GM12874 (cell line): Measurements from ENCODE around the gene TMSB10.

ENCODE experiments used
- TF ChIP-seq, protein P1 (sequence below): IDR thresholded peaks from 2 replicates; pipeline ENCODE4 v1.5.1; 2011; ENCODE audit warnings: low read depth, mild to moderate bottlenecking, control low read depth, low read length, moderate library complexity; ENCODE audit not compliant: insufficient read depth

Gene TMSB10

DNA sequence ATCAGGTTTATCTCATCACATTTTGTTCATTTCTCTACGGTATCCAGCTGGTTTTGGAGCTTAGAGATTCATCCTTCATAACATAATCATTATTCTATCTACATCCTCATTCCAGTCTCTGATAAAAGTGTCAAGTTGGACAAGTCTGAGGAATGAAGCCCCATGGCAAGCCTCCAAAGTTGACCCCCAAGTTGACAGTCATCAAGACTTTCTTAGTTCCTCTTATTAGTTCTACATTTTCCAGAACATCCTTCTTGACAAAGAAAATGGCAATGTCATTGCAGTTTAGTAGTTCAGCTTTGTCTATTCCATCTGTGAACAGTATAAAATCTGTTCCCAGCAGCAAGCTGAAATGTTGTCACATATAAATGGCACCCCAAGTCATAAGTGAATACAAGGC is 4.5 kb upstream of the TMSB10 start:
- TF ChIP-seq, protein P1, sequence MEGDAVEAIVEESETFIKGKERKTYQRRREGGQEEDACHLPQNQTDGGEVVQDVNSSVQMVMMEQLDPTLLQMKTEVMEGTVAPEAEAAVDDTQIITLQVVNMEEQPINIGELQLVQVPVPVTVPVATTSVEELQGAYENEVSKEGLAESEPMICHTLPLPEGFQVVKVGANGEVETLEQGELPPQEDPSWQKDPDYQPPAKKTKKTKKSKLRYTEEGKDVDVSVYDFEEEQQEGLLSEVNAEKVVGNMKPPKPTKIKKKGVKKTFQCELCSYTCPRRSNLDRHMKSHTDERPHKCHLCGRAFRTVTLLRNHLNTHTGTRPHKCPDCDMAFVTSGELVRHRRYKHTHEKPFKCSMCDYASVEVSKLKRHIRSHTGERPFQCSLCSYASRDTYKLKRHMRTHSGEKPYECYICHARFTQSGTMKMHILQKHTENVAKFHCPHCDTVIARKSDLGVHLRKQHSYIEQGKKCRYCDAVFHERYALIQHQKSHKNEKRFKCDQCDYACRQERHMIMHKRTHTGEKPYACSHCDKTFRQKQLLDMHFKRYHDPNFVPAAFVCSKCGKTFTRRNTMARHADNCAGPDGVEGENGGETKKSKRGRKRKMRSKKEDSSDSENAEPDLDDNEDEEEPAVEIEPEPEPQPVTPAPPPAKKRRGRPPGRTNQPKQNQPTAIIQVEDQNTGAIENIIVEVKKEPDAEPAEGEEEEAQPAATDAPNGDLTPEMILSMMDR, result no peak

DNA sequence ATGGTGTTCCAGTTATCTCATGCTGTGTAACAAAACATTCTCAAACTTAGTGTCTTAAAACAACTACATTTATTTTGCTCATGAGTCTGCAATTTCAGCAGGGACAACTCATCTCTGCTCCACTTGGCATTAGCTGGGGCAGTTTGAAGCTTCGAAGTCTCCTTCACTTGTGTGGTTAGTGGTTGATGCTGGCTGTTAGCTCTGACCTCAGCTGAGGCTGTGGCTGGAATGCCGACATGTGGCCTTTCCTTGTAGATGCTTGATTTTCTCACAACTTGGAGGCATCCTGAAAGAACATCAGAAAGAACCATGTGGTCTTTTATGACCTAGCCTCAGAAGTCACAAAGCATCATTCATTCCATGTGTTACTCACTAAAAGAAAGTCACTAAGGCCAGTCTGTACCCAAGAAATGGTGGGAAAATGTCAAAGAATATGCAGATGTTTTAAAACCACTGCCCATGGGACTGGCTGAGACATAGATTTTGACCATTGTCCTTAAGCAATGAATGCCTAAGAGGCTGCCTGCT is 3.8 kb upstream of the TMSB10 start:
- TF ChIP-seq, protein P1, result no peak

DNA sequence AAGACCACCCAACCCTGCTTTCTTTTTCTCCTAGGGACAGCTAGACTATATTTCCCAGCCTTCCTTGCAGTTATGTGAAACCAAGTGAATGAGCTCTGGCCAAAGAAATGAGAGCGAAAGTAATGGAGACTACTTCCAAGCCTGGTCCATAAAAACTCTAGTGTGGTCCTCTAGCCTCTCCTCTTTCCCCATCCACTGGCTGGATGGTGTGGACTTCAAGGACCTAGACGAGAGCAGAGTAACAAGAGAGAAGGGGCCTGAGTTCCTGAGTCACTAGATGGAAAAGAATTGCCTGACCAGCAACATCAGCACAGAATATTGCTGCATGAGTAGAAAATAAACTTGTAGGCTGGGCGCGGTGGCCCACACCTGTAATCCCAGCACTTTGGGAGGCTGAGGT is 2.9 kb upstream of the TMSB10 start:
- TF ChIP-seq, protein P1, result no peak

DNA sequence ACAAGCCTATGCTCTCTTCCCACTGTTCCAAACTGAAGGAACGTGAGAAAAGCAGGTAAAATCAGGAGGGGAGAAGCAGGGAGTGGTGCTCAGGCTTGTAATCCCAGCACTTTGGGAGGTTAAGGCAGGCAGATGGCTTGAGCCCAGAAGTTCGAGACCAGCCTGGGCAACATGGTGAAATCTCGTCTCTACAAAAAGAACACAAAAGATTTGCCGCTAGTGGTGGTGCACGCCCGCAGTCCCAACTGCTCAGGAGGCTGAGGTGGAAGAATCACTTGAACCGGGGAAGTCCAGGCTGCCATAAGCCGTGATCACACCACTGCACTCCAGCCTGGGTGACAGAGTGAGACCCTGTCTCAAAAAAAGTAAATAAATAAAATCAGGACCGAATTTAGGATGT is 1.3 kb upstream of the TMSB10 start:
- TF ChIP-seq, protein P1, result no peak

DNA sequence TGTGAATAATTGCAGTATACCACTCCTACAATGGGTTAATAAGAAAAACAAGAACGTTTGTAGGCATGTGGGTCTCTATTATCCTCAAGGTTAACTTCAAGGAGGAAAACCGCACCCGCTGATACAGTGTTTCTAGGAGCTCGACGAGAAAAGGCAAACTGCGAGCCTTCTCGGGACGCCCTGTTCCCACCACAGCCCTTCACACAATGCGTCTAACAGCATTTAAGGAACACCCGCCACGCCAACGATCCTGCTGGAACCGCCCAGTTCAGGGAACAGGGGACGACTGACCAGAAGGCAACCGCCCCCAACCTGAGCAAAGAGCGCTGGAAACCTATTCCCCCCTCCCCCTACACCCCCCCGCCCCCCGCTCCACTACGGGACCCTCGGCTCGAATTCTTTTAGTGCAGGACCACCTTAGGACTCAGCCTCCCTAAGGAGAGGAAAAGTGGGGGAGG is 710 bp upstream of the TMSB10 start:
- TF ChIP-seq, protein P1, result no peak

DNA sequence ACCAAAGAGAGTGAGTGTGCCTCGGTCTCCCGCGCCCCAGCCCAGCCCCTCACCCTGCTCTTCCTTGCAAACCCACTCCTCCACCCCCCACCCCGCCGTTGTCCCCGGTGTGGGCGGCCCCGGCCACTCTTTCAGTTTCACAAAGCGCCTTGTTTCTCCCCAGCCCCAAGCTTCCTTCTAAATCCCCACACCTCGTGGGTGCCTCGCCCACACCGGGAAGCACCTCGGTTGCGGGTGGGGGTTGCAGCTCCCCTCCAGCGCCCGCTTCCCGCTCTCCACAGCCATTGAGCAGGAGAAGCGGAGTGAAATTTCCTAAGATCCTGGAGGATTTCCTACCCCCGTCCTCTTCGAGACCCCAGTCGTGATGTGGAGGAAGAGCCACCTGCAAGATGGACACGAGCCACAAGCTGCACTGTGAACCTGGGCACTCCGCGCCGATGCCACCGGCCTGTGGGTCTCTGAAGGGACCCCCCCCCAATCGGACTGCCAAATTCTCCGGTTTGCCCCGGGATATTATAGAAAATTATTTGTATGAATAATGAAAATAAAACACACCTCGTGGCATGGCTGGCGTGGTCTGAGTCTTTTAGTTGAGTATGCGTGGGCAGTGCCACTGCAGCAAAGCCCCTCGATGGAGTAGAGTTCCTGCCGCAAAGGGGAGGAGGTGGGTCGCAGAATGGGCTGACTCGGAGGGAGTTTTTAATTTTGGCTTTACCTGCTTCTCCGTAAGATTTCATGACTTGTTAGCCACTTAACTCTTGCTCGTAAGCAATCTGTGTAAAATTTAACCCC is 848 bp downstream of the TMSB10 start:
- TF ChIP-seq, protein P1, result no peak

DNA sequence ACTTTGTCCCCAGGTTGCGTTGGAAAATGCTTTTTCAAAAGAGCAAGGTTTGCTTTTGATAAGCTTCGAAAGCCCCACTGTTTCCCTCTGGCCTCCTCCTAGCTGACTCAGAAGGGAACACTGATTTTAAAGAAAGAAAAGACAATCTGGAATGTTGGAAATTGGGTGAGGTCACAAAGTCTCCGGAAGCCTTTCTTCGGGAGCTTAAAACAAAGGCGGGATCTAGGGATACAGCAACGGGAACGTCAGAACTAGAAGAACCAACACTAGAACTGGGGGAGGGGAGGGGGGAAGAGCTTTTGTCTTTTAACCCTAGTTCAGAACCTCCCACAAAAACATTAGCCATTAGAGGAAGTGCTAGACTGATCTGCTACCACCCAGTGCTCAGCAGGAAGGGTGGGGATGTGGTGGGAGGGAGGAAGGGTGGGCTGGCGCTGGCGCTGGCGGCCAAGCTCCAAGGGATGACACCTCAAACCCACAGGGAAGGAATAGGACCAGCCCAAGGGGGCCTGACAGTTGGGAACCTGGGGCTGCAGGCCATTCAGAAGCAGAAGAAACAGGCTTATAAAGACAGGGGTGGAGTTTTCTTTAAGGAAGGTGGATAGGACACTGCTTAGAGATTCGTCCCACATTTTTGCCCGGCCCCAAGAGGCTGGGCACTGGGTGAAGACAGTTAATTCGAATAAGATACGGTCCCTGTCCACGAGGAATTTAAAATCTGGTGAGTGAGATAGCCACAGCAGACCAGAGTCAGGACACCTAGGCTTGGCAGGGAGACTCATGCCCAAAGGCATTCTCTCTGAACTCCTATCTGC is 1.7 kb downstream of the TMSB10 start:
- TF ChIP-seq, protein P1, result no peak
